Germinal center (tissue), 1 donor: Measurements from ENCODE around the gene EIPR1.

Experiments used
- DNase-seq: peaks from one replicate; pipeline ENCODE4 v3.0.0; 2012; ENCODE audit warnings: mixed read lengths, low spot score

Gene EIPR1

DNA sequence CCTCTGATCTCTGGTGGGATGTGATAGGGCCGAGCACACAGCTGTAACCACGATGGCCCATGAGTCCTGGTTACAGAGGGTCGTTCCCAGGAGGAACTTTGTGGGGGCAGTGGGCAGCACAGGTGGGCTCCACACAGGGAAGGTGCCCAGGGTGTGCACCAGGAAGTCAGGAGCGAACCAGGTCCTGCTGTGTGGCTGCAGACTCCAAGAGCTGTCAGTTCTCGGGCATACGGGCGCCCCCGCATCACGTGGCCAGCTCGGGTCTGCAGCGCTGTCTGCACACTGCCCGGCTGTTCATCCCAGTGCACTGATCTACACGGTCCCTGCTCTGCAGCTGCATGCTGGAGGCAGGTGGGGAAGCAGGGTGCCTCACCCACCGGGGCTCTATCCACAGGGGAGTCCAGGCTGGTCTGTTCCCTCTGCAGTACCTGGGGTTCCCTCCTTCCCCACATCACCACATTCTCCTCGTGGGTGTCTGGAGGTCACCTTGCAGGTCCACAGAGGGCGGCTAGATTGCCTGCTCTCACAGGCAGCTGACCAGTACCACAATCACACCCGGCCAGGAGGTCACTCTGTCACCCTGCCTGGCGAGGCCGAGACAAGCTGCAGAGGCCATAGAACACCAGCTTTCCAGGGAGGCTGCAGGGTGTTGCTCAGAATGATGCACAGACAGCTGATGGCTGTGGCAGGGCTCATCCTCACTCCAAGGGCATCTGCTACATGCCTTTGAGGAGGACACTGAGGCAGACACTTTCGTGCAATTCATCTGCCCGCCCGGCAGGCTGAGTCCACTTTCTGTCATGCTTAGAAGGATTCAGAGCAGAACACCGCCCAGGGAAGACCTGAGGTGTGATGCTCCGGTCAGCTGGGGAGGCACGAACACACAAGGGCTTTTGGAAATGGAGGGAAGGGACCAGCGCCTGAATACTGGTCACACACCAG is 202.7 kb downstream of the EIPR1 start:
- DNase-seq = no peak

DNA sequence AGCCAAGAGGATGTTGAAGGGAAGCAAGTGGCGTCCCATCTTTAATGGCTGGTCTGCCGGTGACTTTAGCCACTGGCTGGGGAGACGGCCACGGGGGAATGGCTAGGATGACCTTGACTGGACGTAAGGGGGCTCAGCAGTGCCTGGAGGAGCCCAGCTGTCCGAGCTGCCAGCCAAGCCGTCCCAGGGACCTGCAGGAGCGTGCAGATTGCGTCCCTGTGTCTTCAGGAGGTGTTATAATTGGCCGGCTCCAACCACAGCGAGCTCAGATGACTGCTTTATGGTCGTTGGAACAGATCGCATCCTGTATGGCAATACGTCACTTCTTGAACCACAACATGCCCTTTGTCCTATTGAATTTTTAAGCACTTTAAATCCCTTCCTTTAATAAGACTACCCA is 204.6 kb downstream of the EIPR1 start:
- no peak for DNase-seq

DNA sequence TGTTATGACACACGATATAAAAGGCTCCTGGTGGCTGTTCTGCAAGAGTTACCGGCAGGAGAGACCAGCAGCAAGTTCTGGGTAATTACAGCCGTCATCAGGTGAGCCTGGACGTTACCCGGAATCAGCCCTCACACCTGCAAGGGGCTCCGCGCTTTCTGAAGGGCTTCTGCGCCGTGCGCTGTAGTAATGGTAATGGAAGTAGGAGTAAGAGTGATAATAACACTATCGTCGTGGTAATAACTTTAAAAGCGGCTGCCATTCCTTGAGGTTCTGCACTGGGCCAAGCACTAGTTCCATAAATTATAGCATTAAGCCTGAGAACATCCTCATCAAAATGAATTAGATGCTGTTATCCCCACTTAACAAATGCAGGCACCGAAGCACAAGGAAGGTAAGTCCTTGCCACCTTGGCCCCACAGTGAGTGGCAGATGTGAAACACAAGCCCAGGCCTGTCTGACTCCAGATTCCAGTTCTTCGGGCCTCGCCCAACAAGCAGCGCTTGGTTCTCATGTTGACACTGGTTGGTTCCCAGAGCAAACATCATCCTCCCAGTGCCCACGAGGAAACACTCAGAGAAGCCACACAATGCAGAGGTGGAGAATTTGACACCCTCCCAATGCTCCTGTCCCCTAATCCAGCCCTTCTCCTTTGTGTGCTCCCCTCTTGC is 205.2 kb downstream of the EIPR1 start:
- DNase-seq = no peak

DNA sequence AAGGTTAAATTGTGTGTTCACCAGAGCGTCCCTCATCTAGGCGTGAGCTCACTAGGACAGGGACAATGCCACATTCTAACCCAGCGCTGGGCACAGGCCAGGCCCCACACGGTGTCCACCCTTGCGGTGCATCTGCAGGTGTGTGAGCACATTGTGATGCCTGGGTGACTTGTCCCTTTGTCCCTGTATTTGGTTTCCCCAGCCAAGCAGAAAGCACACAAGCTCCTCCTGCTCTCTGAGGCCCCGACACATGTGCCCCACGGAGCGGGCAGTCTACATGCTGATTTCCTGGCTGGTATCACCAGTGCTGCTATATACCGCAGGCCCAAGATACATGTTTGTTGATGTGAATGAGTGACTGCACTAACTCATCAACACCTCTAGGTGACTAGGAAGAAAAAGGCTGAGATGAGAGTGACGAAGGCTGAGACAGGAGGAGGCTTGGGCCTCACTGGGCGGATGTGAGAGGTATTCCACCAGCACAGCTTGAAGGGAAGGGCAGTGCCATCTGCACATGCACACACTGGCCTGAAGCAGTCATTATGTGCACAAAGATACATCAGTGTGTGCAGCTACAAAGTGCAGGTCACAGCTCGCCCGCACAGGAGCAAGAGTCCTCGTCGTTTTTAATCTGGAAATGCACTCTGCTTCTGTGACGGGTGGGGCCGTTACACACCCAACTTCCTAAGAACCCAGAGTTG is 205.9 kb downstream of the EIPR1 start:
- DNase-seq = no peak

DNA sequence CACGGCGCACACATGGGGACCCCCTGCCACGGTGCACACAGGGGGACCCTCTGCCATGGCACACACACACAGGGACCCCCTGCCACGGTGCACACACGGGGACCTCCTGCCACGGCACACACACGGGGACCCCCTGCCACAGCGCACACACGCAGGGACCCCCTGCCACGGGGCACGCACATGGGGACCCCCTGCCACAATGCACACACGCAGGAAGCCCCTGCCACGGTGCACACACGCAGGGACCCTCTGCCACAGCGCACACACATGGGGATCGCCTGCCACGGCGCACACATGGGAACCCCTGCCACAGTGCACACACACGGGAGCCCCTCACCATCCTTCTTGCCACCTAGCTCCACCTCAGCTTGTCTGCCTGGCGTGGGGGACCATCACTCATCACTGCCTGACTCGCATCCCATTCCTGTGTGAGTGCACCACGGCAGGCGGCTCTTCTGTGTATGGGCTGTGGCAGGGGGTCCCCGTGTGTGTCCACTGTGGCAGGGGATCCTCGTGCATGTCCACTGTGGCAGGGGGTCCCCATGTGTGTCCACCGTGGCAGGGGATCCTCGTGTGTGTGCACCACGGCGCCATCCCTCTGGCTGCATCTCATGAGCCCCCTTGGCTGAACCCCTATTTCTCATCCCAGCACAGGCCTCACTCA is 206.7 kb downstream of the EIPR1 start:
- DNase-seq = no peak

DNA sequence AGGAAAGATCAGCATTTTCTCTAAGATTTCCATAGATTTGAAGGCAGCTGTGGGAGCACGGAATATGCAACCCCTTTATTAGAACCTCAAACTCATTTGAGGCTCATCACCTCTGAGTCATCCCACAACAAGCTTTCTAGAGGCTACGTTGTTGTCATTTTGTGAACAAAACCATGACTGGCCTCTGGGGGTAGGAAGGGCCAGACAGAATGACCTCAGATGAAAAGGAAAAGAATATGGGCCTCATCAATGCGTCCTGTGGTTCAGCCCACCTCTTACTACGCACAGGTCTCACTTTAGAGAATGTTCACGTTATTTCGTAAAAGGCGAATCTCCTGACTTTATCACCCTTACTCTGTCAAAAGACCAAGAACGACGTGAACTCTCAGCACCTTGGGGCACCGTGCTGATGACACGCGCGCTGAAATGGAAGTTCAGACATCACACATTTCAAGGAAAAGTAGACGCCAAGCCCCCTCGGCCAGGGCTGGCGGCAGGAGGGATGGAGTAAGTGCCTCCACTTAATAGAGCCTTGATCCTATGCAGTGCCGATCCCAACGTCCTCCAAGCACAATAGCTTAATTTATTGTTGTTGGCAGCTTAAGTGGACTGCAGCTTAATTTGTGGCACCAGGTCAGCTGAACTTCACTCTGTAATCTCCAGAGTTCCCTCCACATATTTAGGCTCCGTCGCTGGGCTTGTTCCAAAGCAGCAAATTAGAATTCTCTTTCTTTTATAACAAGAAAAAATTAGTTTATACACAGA is 208.3 kb downstream of the EIPR1 start:
- DNase-seq = no peak

DNA sequence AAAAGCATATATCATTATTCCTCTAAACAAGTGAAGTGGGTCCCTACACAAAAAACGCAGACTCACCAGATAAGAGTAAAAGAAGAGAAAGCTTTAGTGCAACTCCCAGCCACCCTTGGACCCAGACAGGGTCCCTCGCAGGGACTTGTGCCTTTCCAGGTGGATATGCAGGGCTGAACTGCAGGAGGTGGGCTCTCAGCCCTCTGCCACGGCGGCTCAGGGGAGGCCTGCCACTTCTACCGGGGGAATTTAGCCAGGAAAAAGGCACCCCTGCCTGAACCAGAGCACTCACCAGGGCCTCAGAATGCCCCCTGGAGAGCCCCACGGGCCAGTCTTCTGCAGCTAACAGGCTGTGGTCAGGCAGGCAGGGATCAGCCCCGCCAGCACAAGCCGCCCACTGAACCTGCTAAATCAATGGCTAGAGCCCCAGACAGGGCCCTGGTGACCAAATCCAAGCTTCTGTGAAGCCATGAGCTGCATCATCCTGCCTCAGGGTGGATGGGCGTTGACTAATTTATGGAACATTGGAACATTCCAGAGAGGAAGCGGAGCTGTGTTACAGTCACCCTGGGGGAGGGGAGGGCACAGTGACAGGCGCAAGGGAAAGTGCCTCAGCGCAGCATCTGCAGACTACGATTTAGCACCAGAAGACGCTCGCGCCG is 209.3 kb downstream of the EIPR1 start:
- no peak for DNase-seq

DNA sequence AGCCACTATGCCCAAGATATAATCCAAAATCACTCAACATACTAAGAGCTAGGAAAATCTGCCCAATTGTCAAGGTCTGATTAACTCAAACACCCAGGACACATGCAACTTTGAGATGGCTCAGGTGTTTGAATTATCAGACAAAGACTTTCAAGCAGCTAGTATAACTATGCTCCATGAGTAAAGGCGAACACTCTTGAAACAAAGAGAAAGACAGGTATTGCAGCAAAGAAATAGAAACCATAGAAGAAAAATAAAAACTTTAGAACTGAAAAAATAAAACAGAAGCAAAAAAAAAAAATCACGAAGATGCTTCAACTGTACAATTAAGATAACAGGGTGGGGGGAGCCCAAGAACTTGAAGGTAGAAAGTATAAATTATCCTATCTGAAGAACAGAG is 214.2 kb downstream of the EIPR1 start:
- no peak for DNase-seq

DNA sequence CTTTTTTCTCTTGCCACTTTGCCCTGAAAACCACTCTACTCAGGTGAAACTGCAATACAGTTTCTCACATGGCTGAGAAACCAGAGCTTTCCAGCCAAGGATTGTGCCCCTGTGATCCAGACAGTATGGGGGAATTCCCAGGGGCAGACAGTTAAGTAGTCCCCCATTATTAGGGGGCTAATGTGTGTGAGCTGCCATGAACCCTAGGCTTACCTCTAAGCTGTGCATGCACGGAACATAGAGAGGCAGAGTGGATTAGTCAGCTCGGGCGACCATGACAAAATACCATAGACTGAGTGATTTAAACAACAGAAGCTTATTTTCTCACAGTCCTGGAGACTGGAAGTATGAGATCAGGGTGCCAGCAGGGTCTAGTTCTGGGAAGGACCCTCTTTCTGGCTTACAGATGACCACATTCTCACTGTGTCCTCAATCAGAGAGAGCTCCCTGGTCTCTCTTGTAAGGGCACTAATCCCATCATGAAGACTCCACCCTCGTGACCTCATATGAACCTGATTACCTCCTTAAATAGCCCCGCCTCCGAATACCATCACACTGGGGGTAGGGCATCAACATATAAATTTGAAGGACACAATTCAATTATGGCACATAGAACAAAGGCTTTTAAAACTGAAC is 215.1 kb downstream of the EIPR1 start:
- no peak for DNase-seq

DNA sequence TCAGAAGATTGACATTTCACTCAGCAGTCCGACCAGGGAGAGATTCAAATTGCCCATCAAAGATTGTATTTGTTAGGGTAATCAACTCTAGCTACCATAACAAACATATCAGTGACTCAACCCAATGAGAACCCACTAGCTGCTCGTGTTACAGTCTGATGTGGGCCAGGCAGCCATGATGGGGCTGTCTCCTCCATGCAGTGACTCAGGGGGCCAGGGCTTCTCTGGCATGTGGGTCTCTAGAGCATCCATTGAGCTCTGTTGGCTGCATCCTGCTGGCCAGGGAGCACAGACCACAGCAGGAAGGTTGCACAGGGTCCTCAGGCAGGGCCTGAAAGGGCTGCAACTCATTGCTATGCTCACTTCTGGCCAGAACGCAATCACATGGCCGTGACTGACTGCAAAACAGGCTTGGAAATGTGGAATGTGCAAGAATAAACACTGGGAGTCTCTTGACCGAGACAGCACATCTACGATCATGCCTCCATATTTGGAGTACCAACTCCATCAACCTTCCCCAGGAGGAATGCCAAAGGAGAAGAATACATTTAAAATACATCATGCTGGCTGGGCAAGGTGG is 216.8 kb downstream of the EIPR1 start:
- DNase-seq = no peak

DNA sequence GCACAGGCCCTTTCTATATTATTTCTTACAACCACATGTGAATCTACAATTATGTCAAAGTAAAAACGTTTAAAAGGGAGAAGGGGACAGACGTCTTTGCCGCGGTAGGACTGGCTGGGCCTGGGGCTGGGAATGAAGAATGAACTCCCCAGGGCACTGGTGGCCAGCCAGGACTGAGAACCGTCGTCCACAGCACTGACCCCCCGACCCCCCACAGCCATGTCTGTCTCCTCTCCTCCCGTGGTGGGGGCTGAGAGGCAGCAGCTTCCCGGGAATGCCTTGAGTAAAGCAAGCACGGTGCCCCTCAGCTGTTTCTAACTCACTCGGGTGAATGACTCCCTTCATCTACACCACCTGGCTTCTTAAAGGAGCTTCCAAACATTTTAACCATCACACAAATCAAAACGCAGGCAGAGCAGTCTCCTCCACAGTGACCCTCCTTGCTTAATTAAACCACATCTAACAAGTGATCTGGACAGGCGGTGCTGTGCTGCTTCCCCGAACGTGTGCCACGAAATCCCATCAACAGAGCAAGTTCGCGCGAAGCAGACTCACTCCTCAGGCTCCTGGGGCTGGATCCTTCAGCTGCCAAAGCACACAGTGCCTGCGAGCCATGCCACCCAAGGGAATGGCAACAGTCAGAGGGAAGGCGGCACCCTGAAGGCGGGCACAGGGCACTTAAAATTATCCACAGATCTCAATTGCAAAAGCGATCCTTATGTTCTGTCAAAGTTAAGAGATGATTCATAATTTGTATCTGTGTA is 217.7 kb downstream of the EIPR1 start:
- DNase-seq = no peak

DNA sequence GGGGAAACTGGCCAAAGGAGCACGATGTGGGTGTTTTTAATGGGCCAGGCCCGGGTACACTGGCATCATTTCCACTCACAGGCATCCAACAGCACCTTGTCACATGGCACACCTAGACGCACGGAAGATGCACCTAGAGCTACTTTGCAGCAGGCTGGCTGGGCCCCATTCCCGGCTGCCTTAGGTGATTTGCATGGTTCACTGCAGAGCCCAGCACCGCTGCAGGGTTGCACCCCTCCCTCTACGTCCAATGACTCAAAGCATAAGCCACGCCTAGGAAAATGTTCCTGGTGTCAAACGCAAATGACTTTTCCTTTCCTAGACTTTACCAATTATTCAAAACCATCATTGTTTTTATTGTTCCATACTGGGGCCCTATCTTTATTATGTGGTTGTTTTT is 222.9 kb downstream of the EIPR1 start:
- DNase-seq = no peak

DNA sequence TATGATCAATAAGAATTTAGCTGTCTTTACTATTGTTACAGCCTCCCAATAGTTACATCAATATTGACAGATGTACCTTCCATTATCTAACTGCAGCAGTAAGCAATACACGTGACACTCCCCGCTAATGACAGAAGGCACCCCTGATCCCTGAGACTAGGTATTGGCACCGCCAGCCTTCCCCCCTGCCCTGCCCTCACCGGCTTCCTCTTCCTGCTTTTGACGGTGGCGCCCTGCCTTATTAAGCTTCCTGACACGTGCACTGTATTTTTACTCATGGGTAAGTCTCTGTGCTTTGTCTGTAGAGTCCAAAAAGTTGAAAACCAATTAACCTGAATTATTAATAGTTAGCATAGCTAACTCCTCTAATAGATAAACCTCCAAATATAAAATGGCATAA is 223.5 kb downstream of the EIPR1 start:
- peak; percentile 48 for DNase-seq

DNA sequence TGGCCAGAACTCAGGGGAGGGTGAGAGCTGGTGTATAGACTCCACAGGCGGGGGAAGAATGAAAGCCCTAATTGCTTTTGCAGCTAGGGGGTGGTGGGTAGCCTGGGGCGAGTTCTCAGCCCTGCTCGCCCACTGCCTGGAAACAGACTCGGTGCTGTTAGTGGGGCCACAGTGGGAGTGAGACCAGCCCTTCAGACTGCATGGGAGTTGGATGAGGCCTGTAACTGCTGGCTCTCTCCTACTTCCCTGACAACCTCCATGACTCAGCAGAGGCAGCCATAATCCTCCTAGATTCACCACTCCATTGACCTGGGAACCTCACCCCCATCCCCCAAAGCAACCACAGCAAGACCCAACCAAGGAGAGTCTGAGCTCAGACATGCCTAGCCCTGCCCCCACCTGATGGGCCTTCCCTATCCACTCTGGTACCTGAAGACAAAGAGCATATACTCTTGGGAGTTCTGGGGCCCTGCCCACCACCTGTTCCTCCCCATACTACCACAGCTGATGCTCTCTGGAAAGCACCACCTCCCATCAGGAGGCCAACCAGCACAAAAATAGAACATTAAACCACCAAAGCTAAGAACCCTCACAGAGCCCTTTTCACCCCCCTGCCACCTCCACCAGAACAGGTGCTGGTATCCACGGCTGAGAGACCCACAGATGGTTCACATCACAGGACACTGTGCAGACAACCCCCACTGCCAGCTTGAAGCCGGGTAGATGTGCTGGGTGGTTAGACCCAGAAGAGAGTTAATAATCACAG is 226.3 kb downstream of the EIPR1 start:
- peak; percentile 36 for DNase-seq

DNA sequence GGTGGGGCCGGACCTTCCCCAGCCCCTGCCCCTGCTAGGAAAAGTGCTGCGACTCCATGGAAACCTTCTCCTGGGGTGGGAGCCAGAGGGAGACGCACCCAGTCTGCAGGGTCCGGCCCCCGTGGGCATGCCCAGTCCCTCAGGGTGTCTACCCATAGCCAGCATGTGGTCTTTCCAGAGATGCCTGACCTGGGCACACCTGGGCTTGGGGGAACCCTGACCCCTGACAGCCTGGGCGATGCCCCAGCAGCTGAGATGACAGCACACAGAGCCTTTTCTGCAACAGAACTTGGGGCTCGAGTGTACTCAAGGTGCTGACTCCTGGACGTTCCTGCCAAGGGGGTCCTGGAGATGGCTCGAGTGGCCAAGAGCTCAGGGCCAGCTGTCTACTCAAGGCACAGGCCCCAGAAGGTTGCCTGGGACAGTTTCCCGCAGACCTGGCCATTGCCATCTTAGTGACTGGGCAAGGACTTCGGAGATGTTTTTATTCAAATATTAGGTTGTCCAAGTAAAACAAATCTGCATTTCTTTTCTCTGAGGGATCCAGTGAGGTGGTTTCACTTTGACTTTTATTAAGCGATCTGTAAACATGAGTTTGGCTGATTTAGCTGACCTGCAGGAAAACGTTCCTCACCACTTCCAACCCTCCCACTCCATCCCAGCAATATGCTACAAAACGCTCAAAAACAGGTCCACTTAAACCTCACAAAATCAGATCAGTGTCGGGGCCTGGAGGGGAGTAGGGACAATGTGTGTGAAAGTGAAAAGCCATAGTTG is 228.0 kb downstream of the EIPR1 start:
- no peak for DNase-seq

DNA sequence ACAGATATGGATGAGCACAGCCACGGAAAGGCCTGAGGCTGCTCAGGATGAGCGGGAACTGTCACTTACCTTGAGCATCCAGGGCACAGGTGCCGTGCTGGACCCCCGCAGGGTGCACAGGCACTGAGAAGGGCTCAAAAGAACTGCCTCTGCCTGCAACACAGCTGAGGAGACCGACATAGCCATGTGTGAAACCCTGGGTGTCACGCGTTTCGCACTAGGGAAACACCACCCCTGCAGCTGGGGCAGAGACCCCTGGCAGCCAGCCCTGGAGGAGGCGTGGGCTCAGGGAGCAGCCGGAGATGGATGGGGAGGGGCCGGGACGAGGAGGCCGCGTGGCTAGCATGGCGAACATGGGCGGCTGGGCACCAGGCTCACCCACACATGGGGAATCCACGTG is 228.9 kb downstream of the EIPR1 start:
- no peak for DNase-seq

DNA sequence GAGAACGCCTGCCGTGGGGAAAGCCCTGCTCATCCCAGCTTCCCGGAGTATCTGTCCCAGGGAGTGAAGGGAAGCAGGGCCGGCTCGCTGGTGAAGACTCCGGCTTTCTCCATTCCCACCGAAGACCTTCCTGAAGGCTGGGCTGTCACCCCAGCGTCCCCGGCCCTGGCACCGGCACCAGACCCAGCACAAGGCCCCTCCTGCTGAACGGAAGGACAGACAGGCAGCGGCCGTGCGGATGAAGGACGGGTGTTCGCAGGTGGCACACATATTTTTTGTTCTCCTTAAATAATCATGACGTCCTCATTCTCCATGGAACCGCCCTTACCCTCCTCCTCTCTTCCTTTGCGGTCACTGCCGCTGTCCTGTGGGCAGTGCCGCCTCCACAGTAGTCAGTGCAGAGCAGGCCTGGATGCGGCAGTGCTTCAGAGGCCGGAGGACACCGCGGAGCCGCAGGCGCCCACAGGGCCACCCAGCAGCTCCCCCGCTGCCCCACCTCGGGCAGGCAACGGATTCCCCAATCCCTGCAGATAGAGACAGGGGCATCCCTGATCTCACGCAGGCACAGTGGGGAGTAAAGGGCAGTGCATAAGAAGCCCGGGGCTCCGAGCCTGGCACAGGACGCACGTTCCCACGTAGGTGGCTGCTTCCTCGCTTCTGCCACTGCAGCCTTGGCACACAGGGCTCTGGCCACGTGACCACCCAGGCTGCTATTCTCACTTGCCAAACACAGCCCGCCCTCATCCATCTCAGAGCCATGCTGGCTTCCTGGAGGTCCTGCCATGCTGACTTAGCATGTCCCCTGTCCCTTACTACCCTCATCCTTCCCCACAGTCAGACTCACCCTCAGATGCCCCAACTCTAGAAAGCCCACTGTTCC is 229.7 kb downstream of the EIPR1 start:
- no peak for DNase-seq
